GM21390 (cell line): ENCODE results near the gene WDR6.

Experiments used
- ATAC-seq: cut with Tn5 transposase; IDR thresholded peaks from one replicate; pipeline ENCODE4 v1.9.1; 2021; ENCODE audit not compliant: unreplicated experiment

WDR6 gene

DNA sequence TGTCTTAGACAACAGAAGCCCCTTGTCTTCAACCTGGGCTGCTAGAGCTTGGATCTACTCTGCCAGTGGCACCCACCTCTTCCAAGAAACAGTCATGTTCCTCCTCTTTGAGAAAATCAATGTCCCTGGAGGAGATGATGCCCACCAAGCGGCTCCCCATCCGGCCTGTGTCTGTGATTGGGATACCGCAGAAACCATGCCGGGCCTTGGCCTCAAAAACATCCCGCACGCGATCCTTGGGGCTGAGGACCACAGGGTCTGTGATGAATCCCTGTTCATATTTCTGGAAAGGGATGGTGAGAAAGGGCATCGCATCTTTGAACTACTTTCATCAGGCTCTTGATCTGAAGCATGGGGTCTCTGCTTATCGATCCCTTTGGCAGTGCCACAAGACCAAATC, 20.4 kb downstream of the WDR6 start:
- no peak for ATAC-seq

DNA sequence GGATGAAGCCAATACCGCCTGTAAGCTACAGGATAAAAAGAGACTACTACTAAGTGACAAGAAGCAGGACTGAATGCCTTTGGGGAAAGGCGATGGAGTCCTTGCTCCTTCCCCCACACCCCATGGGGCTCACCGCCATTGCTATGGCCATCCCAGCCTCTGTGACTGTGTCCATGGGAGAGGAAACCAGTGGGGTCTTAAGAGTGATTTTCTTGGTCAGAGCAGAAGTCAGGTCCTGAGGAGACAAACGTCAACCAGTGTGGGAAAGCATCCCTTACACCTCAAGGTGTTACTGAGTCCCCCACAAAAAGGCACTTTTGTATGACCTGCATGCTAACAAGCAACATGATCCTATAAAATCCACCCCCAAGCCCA, 21.1 kb downstream of the WDR6 start:
- no peak for ATAC-seq

DNA sequence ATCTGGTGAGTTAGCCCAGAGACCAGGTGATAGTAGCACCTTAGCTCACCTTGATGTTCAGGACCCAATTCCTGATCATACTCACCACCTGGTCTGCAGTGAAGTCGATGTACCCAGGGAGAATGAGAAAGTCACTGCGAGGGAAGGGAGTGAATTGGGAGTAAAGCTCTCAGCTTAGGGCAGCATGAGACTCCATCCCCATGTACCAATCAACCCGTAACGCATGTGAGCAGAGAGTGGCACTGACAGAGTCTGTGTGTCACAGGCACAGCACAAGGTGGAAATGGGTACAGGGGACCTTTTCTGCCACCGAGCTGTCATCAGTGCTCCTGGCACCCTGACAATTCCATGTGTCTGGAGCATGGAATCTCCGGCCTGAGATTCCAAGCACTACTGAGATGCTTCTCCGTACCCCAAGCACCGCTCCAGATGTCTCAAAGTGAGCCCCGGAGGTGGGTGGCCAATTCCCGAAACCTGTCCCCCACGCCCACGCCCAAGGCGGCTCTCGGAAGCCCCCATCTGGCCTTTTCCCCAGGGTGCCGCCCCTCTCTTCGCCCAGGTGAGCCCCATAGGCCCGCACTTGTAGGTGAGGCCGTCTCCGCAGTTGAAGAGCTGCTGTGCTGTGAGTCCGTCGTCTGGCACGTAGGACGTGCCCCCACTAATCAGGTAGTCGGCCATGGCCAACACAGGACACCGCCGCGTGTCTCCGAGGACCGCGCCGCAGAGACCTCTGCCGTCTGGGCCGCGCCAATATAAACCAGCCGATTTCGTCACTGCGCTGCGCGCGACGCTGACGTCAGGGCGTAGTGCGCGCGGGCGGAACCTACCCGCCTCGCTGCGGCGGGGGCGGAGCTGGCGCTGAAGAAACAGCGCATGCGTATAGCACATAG, 21.7 kb downstream of the WDR6 start, which contains the start of gene IMPDH2:
Gene IMPDH2, minus strand, starts transcription at position 726 of the 890 bp plus-strand sequence. Its CDS starts 48 bp downstream, at position 678.
- peak; percentile 90 for ATAC-seq

DNA sequence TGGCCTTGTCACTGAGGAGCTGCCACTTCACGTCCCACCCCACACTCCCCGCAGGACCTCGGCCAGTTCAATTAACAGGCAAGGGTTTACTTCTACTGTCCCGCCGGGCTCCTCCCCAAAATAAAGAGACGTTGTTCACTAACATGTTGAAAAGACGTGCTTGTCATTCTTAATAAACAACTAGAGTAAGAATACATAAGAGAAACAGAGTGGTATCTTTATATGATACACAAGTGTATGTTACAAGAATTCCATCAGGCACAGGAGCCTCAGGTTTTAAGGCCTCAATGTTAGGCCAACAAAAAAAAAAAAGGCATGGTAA, 22.3 kb downstream of the WDR6 start:
- no peak for ATAC-seq

DNA sequence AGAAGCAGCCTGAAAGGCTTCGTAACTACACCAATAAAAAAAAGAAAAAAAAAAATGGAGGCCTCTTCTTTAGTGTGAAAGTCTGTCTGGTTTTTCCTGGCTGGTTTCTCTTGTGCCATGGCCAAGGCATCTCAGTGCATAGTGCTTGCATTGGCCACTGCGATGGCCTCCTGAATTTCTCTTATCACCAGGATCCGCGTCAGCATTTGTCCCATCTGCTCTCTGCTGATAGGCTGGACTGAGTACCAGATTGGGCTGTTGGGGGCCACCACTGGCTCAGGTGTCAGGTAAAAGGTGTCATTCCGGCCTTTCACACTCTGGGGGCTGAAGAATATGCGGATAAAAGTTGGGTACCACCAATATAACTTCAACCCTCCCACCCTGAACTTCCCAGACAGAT, 23.1 kb downstream of the WDR6 start:
- no peak for ATAC-seq

DNA sequence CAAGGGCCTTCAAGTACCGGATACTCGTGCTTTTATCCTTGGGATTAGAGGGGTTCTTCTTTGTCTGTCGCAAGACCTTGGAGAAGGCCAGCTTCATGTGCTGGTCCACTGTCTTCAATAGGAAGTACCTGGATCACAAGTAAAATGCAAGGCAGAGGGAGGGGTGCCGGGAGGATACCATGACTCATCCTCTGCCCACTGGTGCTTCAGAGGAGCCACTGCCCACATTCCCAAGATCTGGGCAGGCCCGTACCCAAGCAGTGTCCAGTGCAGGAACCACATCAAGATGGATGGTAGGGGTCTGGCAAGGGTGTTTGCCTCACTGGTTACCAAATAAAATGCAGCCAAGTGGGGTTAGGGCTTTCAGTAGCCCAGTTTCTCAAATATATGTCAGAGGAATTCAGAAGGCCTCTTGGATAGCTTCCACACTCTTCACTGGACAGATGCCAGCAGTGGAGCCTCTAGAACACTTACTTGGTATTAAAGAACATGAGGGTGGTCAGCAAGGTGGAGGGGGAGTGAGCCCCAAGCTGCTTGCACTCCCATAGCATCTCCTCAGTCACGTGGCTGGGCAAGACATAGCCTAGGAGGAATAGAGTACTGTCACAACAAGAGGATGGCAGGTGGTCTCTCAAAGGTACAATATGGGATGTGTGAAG, 25.6 kb downstream of the WDR6 start:
- no peak for ATAC-seq

DNA sequence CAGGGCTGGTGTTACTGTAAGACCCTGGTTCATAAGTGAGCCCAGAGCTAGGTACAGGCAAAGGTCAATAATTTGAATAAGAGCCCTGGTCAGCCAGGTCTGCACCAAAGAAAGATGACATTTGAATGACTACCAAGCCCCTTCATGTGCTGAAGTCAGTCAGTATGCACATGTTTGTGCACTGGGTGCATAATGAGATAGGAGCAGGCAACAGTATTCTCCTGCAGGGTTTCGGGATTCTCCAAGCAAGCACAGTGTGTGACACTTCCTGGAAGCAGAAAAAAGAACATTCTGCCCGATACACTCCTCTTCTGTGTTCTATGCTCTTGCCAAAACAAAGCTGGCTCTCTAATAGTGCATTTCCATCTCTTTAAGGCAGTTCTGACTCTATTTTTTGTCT, 27.5 kb downstream of the WDR6 start:
- no peak for ATAC-seq

DNA sequence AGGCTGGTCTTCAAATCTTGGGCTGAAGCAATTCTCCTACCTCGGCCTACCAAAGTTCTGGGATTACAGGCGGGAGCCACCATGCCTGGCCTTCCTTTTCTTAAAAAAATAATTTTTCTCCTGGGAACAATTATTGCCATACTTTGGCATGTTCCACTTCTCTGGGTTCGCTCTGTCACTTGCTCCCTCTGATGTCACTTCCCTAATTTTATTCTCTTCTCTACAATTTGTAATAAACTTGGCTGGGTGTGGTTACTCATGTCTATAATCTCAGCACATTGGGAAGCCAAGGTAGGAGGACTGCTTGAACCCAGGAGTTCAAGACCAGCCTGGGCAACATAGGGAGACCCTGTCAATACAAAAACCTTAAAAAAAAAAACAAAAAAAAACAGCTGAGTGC, 28.1 kb downstream of the WDR6 start:
- ATAC-seq = no peak

DNA sequence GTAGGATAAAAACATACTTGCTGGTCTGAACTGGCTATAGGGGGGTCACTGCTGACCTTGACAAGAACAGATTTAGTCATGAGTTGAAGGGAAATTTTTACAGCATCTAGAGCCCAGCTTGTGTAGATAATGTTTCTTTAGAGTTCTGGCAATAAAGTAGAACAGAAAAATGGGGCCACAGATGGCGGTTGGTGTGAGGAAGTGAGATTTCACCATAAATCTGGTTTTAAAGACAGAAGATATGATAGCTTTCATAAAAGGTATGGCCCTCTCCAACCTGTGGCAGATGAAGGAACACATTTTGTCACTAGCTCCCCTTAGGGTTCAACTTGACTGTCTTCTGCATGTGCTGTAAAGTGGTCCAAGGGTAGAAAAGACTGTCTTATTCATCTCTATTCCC, 46.4 kb downstream of the WDR6 start:
- ATAC-seq = no peak

DNA sequence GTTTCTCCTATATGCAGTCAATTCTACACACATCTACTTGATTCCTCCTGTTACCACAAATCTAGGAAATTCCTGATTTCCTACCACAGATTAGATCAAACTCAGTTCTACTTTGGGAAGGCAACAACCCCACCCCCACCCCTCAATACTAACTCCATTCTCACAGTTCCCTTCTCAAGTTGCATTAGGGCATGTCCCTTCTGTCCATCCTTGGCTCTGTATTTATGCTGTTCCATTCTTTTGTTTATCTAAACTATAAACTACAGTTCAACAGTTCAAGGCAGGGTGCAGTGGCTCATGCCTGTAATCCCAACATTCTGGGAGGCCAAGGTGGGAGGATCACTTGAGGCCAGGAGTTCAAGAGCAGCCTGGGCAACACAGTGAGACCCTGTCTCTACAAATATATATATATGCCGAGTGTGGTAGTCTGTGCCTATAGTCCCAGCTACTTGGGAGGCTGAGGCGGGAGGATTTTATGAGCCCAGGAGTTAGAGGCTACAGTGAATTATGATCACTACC, 47.2 kb downstream of the WDR6 start:
- no peak for ATAC-seq

DNA sequence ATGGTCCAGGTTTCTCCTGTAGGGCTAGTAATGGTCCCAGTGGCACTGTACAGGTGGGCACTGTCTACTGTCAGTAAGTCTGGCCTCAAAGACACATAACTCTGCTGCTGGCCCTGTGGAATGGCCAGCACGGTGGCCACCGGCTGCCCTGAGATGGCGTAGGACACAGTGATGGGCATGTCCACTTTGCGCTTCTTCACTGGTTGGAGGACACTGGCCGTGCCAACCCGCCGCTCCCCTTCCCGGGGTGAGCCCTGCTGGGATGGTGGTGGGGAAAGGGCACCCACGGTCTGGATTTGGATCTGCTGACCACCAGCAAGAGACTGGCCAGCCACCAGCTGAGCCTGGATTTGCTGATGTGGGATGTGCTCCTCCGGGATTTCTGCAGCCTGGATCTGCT, 50.1 kb downstream of the WDR6 start:
- ATAC-seq = no peak

DNA sequence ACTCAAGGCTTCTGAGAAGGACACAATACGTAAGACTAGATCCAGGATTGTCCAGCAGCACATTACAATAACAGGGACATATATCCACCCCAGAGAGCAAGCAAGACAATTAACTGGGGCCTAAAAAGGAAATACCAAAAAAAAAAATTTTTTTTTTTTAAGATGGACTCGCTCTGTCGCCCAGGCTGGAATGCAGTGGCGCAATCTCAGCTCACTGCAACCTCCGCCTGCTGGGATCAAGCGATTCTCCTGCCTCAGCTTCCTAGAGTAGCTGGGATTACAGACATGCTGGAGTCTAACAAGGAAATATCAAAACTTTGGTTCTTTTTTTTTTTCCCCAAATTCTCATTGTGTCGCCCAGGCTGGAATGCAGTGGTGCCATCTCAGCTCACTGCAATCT, 50.8 kb downstream of the WDR6 start:
- ATAC-seq = no peak
